ENCODE measurements around the gene MRPL34.
A peak's percentile ranks its signal among the peaks of the same experiment; 100 is the strongest.
"Not testable (repeated sequence)": the region's sequence is repeated elsewhere in the genome, so short reads cannot be mapped to it uniquely, and the experiment has no call there.

Gene MRPL34

GRCh38 chr19:17292301-17293074 lies 13.2 kb upstream of the MRPL34 start:
- H3K9me3 ChIP-seq (replicated peaks in 1 of 11) = peaks cover 0 to 8% (median under 1%) of the 10 kb centered on the region in 11 experiments; a peak in 6 of 22 replicates
- H3K27me3 ChIP-seq = no peaks in the 10 kb centered on the region
- H3K4me1 ChIP-seq = peaks cover 12 to 55% (median 37%) of the 10 kb centered on the region in 10 experiments
- H3K4me2 ChIP-seq = peak overlapping the region; percentile 83 to 96 (median 93)
- TF ChIP-seq Cebpa-rat (IDR thresholded peaks at IDR 0.05) = no peak
- H3K9ac ChIP-seq = peak overlapping the region; percentile 66 to 85 (median 81); a peak in 21 of 22 replicates
- peaks cover 0 to 17% (median 0%) of the 10 kb centered on the region in 11 experiments; a peak in 7 of 22 replicates for H4K20me1 ChIP-seq
- peak overlapping the region in 10 of 11 experiments; percentile 44 to 85 (median 80); a peak in 20 of 22 replicates for H3K27ac ChIP-seq
- H3K4me3 ChIP-seq = peak overlapping the region; percentile 57 to 81 (median 71)
- H3K36me3 ChIP-seq = peaks cover 18 to 36% (median 28%) of the 10 kb centered on the region in 11 experiments

- Histone ChIP-seq H3K27ac (peak overlapping the region in 5 of 11 experiments; percentile 21 to 31 (median 26); a peak in 5 of 22 replicates), H3K9ac (peak overlapping the region in 7 of 11 experiments; percentile 18 to 61 (median 46); a peak in 9 of 22 replicates), H3K27me3 (no peaks in the 10 kb centered on the region), H3K4me3 (peak overlapping the region in 4 of 10 experiments; percentile 34 to 52 (median 39); a peak in 6 of 20 replicates), H4K20me1 (peaks cover 0 to 17% (median 0%) of the 10 kb centered on the region in 11 experiments; a peak in 7 of 22 replicates), H3K36me3 (peaks cover 25 to 47% (median 39%) of the 10 kb centered on the region in 11 experiments), H3K4me1 (peaks cover 12 to 55% (median 35%) of the 10 kb centered on the region in 10 experiments), H3K9me3 (replicated peaks in 1 of 11) (peaks cover 6 to 19% (median 12%) of the 10 kb centered on the region in 11 experiments; a peak in 21 of 22 replicates), H3K4me2 (peak overlapping the region in 10 of 11 experiments; percentile 39 to 90 (median 69); a peak in 19 of 22 replicates)
- TF ChIP-seq Cebpa-rat (IDR thresholded peaks at IDR 0.05) = no peak
Measured at GRCh38 chr19:17293605-17294004, 12.1 kb upstream of the MRPL34 start.

GRCh38 chr19:17294051-17294891 lies 11.4 kb upstream of the MRPL34 start:
- Histone ChIP-seq H3K4me2 (peak overlapping the region in 9 of 11 experiments; percentile 54 to 90 (median 70); a peak in 19 of 22 replicates), H3K36me3 (peaks cover 30 to 53% (median 46%) of the 10 kb centered on the region in 11 experiments), H3K4me1 (peaks cover 12 to 55% (median 34%) of the 10 kb centered on the region in 10 experiments), H3K27ac (peak overlapping the region in 3 of 11 experiments; percentile 21 to 31 (median 26); a peak in 1 of 22 replicates), H4K20me1 (peaks cover 0 to 17% (median 0%) of the 10 kb centered on the region in 11 experiments; a peak in 8 of 22 replicates), H3K4me3 (peak overlapping the region in 4 of 10 experiments; percentile 34 to 52 (median 39); a peak in 4 of 20 replicates), H3K27me3 (no peaks in the 10 kb centered on the region), H3K9ac (peak overlapping the region in 4 of 11 experiments; percentile 41 to 55 (median 48); a peak in 5 of 22 replicates), H3K9me3 (replicated peaks in 1 of 11) (peaks cover 6 to 24% (median 14%) of the 10 kb centered on the region in 11 experiments; a peak in 21 of 22 replicates)
- TF ChIP-seq Cebpa-rat (IDR thresholded peaks at IDR 0.05) = no peak

- not testable (repeated sequence) for H3K4me3 ChIP-seq, H3K27me3 ChIP-seq
- Histone ChIP-seq H4K20me1 (peaks cover 0 to 17% (median under 1%) of the 10 kb centered on the region in 11 experiments; a peak in 8 of 22 replicates), H3K4me1 (peaks cover 7 to 52% (median 39%) of the 10 kb centered on the region in 10 experiments), H3K27ac (peak overlapping the region in 6 of 11 experiments; percentile 11 to 52 (median 27); a peak in 8 of 22 replicates), H3K9me3 (replicated peaks in 1 of 11) (peaks cover 6 to 24% (median 14%) of the 10 kb centered on the region in 11 experiments; a peak in 21 of 22 replicates), H3K36me3 (peaks cover 36 to 64% (median 52%) of the 10 kb centered on the region in 11 experiments), H3K9ac (peak overlapping the region in 4 of 11 experiments; percentile 7 to 45 (median 24); a peak in 3 of 22 replicates), H3K4me2 (peak overlapping the region in 6 of 11 experiments; percentile 4 to 45 (median 32); a peak in 8 of 22 replicates)
Measured at GRCh38 chr19:17295551-17295950, 10.1 kb upstream of the MRPL34 start.

- no peaks in the 10 kb centered on the region for H3K27me3 ChIP-seq
- H4K20me1 ChIP-seq = peaks cover 0 to 23% (median 5%) of the 10 kb centered on the region in 11 experiments; a peak in 12 of 22 replicates
- H3K9me3 ChIP-seq (replicated peaks in 1 of 11) = peaks cover 6 to 24% (median 14%) of the 10 kb centered on the region in 11 experiments; a peak in 21 of 22 replicates
- H3K4me1 ChIP-seq = peaks cover 7 to 60% (median 42%) of the 10 kb centered on the region in 10 experiments
- H3K9ac ChIP-seq = peak overlapping the region in 4 of 11 experiments; percentile 7 to 41 (median 16); a peak in 3 of 22 replicates
- H3K4me2 ChIP-seq = peak overlapping the region in 4 of 11 experiments; percentile 4 to 41 (median 24); a peak in 6 of 22 replicates
- TF ChIP-seq Cebpa-rat (IDR thresholded peaks at IDR 0.05) = no peak
- H3K36me3 ChIP-seq = peaks cover 43 to 72% (median 59%) of the 10 kb centered on the region in 11 experiments
- H3K4me3 ChIP-seq = no peak overlapping the region
- peak overlapping the region in 5 of 11 experiments; percentile 11 to 52 (median 27); a peak in 8 of 22 replicates for H3K27ac ChIP-seq
Measured at GRCh38 chr19:17296273-17296672, 9.4 kb upstream of the MRPL34 start.

GRCh38 chr19:17296976-17297375 lies 8.7 kb upstream of the MRPL34 start:
- no peak overlapping the region for H3K4me3 ChIP-seq
- no peak overlapping the region for H3K27ac ChIP-seq
- H3K9me3 ChIP-seq (replicated peaks in 1 of 11) = peaks cover 6 to 24% (median 14%) of the 10 kb centered on the region in 11 experiments; a peak in 21 of 22 replicates
- H3K4me2 ChIP-seq = peak overlapping the region in 1 of 11 experiments; percentile 7; a peak in 1 of 22 replicates
- peaks cover 47 to 77% (median 64%) of the 10 kb centered on the region in 11 experiments for H3K36me3 ChIP-seq
- H4K20me1 ChIP-seq = peaks cover 0 to 26% (median 7%) of the 10 kb centered on the region in 11 experiments; a peak in 12 of 22 replicates
- TF ChIP-seq Cebpa-rat (IDR thresholded peaks at IDR 0.05) = no peak
- H3K27me3 ChIP-seq = no peaks in the 10 kb centered on the region
- peaks cover 9 to 62% (median 45%) of the 10 kb centered on the region in 10 experiments for H3K4me1 ChIP-seq
- no peak overlapping the region for H3K9ac ChIP-seq

- Histone ChIP-seq H3K4me1 (peaks cover 28 to 62% (median 42%) of the 10 kb centered on the region in 10 experiments), H4K20me1 (peaks cover 0 to 23% (median 4%) of the 10 kb centered on the region in 11 experiments; a peak in 9 of 22 replicates), H3K9ac (peak overlapping the region in 2 of 11 experiments; percentile 36 to 86; a peak in 3 of 22 replicates), H3K9me3 (replicated peaks in 1 of 11) (peaks cover 6 to 19% (median 14%) of the 10 kb centered on the region in 11 experiments; a peak in 21 of 22 replicates), H3K27ac (no peak overlapping the region), H3K27me3 (no peaks in the 10 kb centered on the region), H3K4me2 (peak overlapping the region in 3 of 11 experiments; percentile 13 to 98 (median 37); a peak in 4 of 22 replicates), H3K36me3 (peaks cover 33 to 55% (median 46%) of the 10 kb centered on the region in 11 experiments), H3K4me3 (no peak overlapping the region)
- no peak for TF ChIP-seq Cebpa-rat (IDR thresholded peaks at IDR 0.05)
Measured at GRCh38 chr19:17300992-17301619, 4.6 kb upstream of the MRPL34 start.
